Fibroblast of skin of right biceps (primary cell): ENCODE measurements around the gene PLPP7.
"Not testable (repeated sequence)": the region's sequence is repeated elsewhere in the genome, so short reads cannot be mapped to it uniquely, and the experiment has no call there.

ENCODE experiments used
- DNase-seq: peaks from one replicate; pipeline ENCODE4 v3.0.0-alpha.2; 2013

Gene PLPP7

GRCh38 chr9:131270171-131271015 lies 19.1 kb upstream of the PLPP7 start:
- no peak for DNase-seq

DNA sequence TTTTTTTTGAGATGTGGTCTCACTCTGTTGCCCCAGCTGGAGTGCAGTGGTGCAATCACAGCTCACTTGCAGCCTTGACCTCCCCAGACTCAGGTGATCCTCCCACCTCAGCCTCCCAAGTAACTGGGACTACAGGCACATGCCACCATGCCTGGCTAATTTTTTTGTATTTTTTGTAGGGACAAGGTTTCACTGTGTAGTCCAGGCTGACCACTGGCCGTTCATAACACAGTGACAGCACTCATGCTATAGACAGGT lies 18.6 kb upstream of the PLPP7 start:
- not testable (repeated sequence) for DNase-seq

GRCh38 chr9:131271506-131271931 lies 18.0 kb upstream of the PLPP7 start:
- DNase-seq = no peak

DNA sequence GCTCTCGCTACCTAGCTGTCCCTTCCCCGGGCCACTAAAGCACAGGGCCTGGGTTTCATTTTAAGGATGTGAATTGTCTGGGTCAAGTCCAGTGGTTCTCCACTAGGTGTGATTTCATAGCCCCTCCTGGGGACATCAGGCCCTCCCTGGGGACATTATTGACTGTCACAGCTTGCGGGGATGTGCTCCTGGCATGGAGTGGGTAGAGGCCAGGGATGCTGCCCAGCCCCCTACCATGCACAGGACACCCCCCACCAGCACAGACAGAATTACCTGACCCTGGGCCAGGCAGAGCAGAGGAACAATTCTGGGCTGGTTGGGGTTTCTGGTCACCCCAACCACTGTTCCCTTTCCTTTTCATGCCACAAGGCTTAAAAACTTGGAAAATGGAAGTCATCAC lies 17.3 kb upstream of the PLPP7 start:
- DNase-seq = no peak

GRCh38 chr9:131273146-131273855 lies 16.2 kb upstream of the PLPP7 start:
- no peak for DNase-seq

DNA sequence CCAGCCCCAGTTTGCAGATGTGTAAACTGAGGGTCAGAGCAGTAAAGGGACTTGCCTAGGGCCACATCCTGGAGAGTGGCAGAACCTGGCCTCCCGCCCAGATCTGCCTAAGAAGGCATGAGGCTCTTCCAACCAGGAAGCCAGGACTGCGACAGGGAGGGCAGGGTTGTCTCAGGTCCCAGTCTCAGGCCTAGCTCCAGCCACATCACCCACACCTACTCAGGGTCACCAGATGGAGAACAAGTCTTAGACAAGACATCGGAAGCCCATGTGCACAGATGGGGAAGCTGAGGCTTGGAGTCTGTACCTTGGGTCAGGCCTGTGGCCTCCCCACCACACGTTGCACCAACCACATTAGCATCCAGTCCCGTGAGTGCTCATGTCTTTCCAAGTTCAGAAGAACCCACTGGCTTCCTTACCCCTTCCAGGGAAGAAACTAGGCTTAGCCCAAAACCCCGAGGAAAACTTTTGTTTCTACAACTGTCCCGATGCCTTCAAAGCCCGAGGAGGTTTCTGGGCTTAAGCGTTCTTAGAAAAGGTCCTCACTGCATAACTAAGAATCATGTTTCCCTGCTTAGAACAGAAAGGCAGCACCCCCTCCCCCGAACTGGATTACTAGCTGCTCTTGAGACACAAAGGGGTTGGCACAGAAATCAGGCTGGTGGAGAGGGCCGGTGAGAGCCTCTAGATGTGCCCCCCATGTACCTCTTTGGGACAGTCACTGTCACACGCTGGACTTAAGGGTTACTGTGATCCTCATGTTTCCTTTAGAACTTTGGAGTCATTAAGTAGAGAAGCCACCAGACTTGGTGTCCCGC lies 15.5 kb upstream of the PLPP7 start:
- no peak for DNase-seq

- no peak for DNase-seq
These were observed 14.7 kb upstream of the PLPP7 start for GRCh38 chr9:131274674-131275331.

DNA sequence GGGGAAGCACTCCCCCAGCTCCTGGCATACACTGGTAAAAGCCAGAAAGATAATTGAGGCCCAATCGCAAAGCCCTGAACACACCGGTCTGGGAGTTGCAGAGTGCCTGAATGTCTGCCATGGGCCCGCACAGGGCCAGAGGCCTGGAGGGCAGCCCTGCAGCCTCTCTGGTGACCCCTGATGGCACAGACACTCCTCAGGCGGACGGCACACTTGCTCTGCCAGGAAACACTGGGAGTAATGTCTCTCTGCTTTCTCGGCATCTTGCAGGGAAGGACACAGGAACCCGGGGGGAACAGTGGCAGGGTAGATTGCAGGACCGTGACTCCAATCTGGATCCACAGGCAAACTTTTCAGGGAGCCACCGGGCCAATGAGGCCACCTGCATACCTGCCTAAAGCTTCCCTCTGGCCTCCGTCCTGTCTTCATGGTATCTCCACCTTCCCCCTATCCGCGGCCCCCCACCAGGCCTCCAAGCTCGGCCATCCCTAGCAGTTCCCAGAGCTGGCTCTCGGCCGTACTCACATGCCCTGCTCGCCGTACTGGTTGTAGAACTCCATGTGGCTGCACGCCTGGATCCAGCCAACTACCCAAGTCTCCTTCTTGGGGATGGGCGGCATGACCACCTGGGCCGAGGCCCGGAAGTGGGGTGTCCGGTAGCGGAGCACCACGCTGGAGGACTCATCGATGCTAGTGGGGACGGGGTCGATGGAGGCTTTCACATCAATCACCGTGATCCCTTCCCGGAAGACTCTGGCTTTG lies 14.0 kb upstream of the PLPP7 start:
- no peak for DNase-seq

DNA sequence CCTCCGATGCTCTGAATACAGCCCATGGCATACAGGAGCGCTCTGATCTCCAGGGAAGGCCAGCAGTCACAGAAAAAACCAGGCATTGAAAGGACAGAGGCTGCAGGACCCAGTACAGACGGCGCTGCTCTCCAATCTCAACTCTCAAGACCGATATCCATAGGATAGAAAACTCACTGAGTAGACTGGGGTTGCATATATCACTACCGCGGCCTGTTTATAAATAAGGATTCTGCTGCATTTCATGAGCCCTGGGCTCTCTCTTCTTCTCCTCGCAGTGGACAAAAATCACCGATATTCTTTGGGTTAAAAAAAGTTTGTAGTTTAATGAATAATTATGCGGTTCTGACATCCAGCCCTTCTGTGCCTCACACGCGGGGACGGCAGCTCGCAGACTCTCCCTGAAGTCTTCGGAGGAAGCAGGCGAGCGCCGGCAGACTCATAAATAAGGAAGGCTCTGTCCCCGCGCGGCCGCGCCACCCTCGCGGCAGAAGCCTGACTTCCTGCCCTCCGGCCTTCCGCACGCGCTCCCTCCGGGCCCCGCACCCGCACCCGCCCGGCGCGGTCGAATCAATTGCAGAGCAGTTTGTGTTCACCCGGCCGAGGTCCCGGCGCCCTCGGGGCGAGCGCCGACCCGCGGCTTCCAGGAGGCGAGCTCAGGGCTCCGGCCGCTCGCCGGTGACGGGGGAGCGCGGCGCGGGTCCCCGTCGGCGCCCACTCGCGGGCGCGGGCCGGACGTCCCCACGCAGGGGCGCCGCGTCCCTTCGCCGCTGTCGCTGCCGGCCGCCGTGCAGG lies 13.2 kb upstream of the PLPP7 start, which contains the start of gene FAM78A:
TSS of gene FAM78A (minus strand) at position 417 of the 795 bp plus-strand sequence. CDS start at position 86, 331 bp downstream.
- no peak for DNase-seq

DNA sequence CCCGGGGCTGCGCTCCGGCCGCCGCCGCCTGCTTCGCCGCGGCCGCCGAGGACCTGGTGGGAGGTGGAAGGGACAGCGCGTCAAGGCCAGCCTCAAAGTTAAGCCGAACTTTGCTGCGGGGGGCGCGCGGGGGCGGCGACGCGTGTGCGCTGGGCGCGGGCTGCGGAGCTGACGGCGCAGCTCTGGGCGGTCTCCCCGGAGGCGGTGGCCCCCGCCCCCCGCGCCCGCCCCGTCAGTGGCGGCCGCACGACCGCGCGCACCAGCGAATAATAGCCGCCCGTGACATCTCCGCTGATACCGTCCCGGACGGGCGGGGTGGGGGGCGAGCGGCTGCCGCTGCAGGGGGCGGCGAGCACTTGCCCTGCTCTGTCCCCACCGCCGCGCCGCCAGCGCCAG lies 12.6 kb upstream of the PLPP7 start:
- no peak for DNase-seq

DNA sequence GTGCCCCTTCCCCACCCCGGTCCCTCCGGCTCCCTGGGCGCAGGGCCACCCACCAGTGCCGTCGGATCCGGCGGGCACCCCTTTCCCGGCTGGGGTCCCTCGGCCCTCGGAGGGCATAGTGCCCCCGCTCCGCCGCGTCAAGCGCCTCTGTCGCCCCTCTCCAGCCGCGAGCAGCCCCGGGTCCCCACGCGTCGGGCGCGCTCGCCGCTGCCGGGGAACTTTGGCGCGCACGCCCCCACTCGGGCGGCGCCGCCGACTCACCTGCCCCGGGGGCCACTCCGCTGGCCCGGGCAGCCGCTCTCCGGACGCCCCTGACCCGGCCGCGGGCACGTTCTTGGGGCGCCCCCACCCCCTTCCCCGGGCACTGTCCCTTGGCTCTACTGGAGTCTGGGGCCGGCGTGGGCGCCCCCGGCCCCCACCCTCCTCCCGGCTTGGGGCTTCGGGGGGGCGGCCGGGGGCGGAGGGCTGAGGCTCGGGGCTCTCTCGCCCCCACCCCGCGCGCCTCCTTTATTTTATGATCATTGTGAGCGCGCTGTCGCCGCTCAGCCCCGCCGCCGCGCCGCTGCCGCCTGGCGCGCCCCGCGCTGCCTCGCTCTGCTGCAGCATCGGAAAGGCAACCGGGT lies 12.1 kb upstream of the PLPP7 start:
- no peak for DNase-seq

GRCh38 chr9:131277910-131278701 lies 11.4 kb upstream of the PLPP7 start:
- peak; percentile 77 for DNase-seq

DNA sequence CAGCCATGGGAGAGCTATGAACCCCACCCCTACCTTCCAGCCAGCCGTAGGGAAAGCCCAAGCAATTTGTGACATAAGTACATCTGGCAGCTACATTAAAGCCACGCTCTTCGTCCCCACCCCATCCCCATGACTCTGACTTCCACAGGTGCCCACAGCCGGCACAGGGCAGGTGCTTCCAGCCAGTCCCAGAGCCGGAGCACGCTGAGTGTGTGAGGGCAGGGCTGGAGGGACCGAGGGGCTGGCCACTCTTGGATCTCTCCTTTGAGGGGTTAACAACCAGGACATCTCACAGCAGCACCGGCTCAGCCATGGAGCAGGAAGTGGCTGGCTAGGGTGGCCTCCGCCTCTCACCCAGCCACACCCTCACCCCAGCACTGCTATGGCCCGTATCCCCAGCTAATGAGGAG lies 10.8 kb upstream of the PLPP7 start:
- no peak for DNase-seq

- DNase-seq = no peak
These were observed 10.2 kb upstream of the PLPP7 start for GRCh38 chr9:131279196-131279862.

- DNase-seq = no peak
These were observed 9.5 kb upstream of the PLPP7 start for GRCh38 chr9:131279863-131280570.

- no peak for DNase-seq
These were observed 8.9 kb upstream of the PLPP7 start for GRCh38 chr9:131280660-131281059.

DNA sequence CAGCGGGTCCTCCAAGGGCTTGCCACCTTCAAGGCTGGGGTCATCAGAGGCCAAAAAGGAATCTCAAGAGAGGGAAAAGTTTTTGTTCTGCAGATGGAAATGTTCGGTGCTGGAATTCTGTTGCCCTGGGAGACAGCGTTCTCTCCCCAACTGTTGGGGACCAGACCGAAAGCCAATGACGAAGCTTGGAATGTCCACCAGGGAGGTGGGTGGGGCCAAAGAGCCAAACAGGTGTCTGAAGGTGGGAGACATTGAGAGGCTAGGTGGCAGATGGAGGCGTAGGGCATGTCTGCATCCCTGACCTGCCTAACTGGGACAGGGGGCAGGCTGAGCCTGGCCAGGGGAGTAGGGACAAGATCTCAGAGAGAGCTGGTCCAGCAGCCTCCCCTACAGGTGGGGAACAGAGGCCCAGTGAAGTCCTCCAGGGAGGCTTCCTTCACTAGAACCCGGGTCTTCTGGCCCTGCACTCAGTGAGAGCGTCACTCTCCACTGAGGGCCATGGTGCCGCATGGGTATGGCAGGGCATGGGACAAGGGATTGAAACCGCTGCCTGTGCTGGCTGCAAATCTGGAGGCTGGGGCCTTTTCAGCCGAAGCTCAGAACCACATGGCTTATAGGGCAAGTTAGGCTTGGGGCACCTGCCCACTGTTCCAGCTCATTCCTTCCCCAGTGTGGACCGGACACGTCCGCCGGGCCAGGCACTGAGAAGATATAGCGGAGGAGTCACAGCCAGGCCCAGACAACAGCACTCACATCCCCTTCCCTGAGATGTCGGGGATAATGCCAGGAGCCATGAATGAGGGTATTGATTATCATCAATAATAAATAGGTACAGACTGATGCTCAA lies 8.2 kb upstream of the PLPP7 start:
- DNase-seq = no peak

GRCh38 chr9:131282175-131282574 lies 7.3 kb upstream of the PLPP7 start:
- DNase-seq = no peak
